ENCODE data around the gene TMEM134.
"Not testable (repeated sequence)": the region's sequence is repeated elsewhere in the genome, so short reads cannot be mapped to it uniquely, and the experiment has no call there.

Gene TMEM134

GRCh38 chr11:67429722-67430121 is 39.3 kb downstream of the TMEM134 start:
- no peak overlapping the region for H3K4me3 ChIP-seq (ENCODE audit: low read length)
- TF ChIP-seq CTCF (conservative IDR thresholded peaks at IDR 0.05; ENCODE audit: low read length), result no peak
- DNase-seq (ENCODE audit: low read depth), result no peak

GRCh38 chr11:67429038-67429668 is 39.9 kb downstream of the TMEM134 start:
- peak overlapping the region; percentile 98 for H3K4me3 ChIP-seq (ENCODE audit: low read length)
- no peak for DNase-seq (ENCODE audit: low read depth)
- TF ChIP-seq CTCF (conservative IDR thresholded peaks at IDR 0.05; ENCODE audit: low read length), result no peak

- no peak for TF ChIP-seq CTCF (conservative IDR thresholded peaks at IDR 0.05; ENCODE audit: low read length)
- peak; percentile 96 for DNase-seq (ENCODE audit: low read depth)
- peak within 1 kb of the TSS; percentile 98 for H3K4me3 ChIP-seq (ENCODE audit: low read length)
Observed at GRCh38 chr11:67428052-67429001, 40.7 kb downstream of the TMEM134 start, which contains the start of gene RPS6KB2. TSS of gene RPS6KB2 (plus strand) at chr11:67428494. CDS start at chr11:67428546, 52 bp downstream.

GRCh38 chr11:67427364-67427859 is 41.6 kb downstream of the TMEM134 start:
- H3K4me3 ChIP-seq (ENCODE audit: low read length), result peak overlapping the region; percentile 98
- not testable (repeated sequence) for DNase-seq (ENCODE audit: low read depth)

- no peak for DNase-seq (ENCODE audit: low read depth)
- no peak for TF ChIP-seq CTCF (conservative IDR thresholded peaks at IDR 0.05; ENCODE audit: low read length)
- no peak overlapping the region for H3K4me3 ChIP-seq (ENCODE audit: low read length)
Observed at GRCh38 chr11:67423891-67424613, 45.0 kb downstream of the TMEM134 start.

- no peak overlapping the region for H3K4me3 ChIP-seq (ENCODE audit: low read length)
- no peak for DNase-seq (ENCODE audit: low read depth)
- TF ChIP-seq CTCF (conservative IDR thresholded peaks at IDR 0.05; ENCODE audit: low read length), result no peak
Observed at GRCh38 chr11:67423466-67423865, 45.6 kb downstream of the TMEM134 start.

- H3K4me3 ChIP-seq (ENCODE audit: low read length), result no peak overlapping the region
- no peak for TF ChIP-seq CTCF (conservative IDR thresholded peaks at IDR 0.05; ENCODE audit: low read length)
- no peak for DNase-seq (ENCODE audit: low read depth)
Observed at GRCh38 chr11:67422891-67423290, 46.2 kb downstream of the TMEM134 start.

Data from AG10803 (cell line).